Esophagus muscularis mucosa (tissue), 4 donors: ENCODE data around the gene CLASP1.

Source experiments
- EP300 ChIP-seq: sonication (generic); formaldehyde crosslinking; IDR thresholded peaks from one replicate; pipeline ENCODE4 v1.6.1; 2017; ENCODE audit warnings: antibody characterized with exemption
- POLR2A ChIP-seq: fragments of 450-650 bp; IDR thresholded peaks from one replicate; pipeline ENCODE4 v1.6.1; 2017; ENCODE audit warnings: antibody characterized with exemption, moderate library complexity, mild to moderate bottlenecking, low read depth
- POLR2AphosphoS5 ChIP-seq, 2 donors: sonication (generic); formaldehyde crosslinking; IDR thresholded peaks; one replicate each; pipeline ENCODE4 v1.6.1; 2017; ENCODE audit warnings: antibody characterized with exemption in 2 of 2
- TF ChIP-seq, protein P1 (sequence below), 3 experiments: fragments of 200-600 bp in 2 of 3; fragments of 450-650 bp in 1 of 3; sonication (generic) in 2 of 3; IDR thresholded peaks; one replicate each; pipeline ENCODE4 v1.5.1; 2017 to 2019; ENCODE audit warnings: antibody characterized with exemption in 3 of 3, mild to moderate bottlenecking in 2 of 3, moderate library complexity in 1 of 3

GRCh38 chr2:121366040-121366439, 283.2 kb downstream of the CLASP1 start:
- TF ChIP-seq, protein P1, sequence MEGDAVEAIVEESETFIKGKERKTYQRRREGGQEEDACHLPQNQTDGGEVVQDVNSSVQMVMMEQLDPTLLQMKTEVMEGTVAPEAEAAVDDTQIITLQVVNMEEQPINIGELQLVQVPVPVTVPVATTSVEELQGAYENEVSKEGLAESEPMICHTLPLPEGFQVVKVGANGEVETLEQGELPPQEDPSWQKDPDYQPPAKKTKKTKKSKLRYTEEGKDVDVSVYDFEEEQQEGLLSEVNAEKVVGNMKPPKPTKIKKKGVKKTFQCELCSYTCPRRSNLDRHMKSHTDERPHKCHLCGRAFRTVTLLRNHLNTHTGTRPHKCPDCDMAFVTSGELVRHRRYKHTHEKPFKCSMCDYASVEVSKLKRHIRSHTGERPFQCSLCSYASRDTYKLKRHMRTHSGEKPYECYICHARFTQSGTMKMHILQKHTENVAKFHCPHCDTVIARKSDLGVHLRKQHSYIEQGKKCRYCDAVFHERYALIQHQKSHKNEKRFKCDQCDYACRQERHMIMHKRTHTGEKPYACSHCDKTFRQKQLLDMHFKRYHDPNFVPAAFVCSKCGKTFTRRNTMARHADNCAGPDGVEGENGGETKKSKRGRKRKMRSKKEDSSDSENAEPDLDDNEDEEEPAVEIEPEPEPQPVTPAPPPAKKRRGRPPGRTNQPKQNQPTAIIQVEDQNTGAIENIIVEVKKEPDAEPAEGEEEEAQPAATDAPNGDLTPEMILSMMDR (IDR thresholded peaks at IDR 0.05): no peak
- TF ChIP-seq POLR2A (no peak), EP300 (no peak), POLR2AphosphoS5 (IDR thresholded peaks at IDR 0.05) (no peak)
